ENCODE data around the gene C11orf24.

Gene C11orf24

DNA sequence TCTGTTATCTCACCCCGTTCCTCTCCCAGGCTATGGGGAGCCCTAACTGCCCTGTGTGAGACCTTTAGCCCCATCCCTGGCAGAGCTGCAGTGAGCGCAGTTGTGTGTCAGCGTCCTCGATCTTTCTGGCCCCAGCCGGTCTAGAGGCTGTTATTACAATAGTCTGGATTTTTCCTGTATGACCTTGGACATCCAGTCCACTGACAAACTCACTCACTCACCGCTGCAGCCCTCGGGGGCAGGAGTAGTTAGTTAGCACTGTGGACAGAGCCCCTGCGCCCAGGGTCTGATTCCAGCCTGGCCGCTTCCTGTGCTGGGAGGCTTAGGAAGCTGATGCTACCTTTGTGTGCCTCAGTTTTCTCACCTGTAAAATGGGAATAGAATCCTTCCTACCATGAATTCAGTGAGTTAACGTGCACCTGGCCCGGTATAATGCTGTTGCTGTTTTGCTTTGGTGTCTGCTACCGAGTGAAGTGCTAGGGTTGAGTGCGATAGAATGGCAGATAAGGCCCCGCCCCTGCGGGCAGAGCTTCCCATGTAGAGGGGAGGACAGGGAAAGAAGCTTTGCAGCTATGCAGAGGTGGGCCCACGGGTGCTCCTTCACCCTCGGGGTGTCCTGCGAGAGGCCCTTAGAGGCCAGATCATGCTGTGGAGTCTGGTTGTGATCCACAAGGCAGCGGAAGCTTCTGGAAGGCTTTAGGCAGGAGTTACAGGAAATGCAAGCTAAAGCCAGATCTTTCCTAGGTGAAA is 43.6 kb upstream of the C11orf24 start:
- Histone ChIP-seq H3K4me3 (ENCODE audit: low read depth, low read length) (no peak overlapping the region), H3K27ac (ENCODE audit: extremely low read depth, low read depth, low read length) (no peak overlapping the region), H3K9me3 (ENCODE audit: control insufficient read depth, insufficient read depth, low read depth, low read length) (no peaks in the 10 kb centered on the region), H3K4me1 (ENCODE audit: control insufficient read depth, insufficient read depth, low read length) (no peaks in the 10 kb centered on the region), H3K36me3 (ENCODE audit: control insufficient read depth in 2 of 2, insufficient read depth in 1 of 2, low read length in 2 of 2) (no peaks in the 10 kb centered on the region; a peak in 1 of 3 replicates)
- ChIA-PET CTCF (interaction anchor here (0.5 to 0.6 kb wide), 3 partner anchors 18 to 136 kb away, joined by 3 to 4 read pairs (median 3); no protein-coding TSS in a partner anchor), POLR2A (no interaction called here)
- TF ChIP-seq, protein P1, sequence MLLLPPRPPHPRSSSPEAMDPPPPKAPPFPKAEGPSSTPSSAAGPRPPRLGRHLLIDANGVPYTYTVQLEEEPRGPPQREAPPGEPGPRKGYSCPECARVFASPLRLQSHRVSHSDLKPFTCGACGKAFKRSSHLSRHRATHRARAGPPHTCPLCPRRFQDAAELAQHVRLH (tag by site-specific recombination; IDR thresholded peaks at IDR 0.05) = peak; percentile 57; the same call in 1 of the 2 replicates
- no peak for TF ChIP-seq ZNF391 (tag by site-specific recombination; IDR thresholded peaks at IDR 0.05; ENCODE audit: borderline replicate concordance, low read depth)
- no peak for TF ChIP-seq ZNF548 (tag by site-specific recombination; IDR thresholded peaks at IDR 0.05)
- no peak for TF ChIP-seq ZIC2 (tag by site-specific recombination; IDR thresholded peaks at IDR 0.05)
- TF ChIP-seq BCL11A (tag by site-specific recombination; IDR thresholded peaks at IDR 0.05; ENCODE audit: low read depth) = no peak
- no peak for TF ChIP-seq ZNF155 (tag by site-specific recombination; IDR thresholded peaks at IDR 0.05)
- TF ChIP-seq KLF1 (tag by site-specific recombination; IDR thresholded peaks at IDR 0.05) = no peak
- no peak for TF ChIP-seq ZNF140 (tag by site-specific recombination; IDR thresholded peaks at IDR 0.05)

DNA sequence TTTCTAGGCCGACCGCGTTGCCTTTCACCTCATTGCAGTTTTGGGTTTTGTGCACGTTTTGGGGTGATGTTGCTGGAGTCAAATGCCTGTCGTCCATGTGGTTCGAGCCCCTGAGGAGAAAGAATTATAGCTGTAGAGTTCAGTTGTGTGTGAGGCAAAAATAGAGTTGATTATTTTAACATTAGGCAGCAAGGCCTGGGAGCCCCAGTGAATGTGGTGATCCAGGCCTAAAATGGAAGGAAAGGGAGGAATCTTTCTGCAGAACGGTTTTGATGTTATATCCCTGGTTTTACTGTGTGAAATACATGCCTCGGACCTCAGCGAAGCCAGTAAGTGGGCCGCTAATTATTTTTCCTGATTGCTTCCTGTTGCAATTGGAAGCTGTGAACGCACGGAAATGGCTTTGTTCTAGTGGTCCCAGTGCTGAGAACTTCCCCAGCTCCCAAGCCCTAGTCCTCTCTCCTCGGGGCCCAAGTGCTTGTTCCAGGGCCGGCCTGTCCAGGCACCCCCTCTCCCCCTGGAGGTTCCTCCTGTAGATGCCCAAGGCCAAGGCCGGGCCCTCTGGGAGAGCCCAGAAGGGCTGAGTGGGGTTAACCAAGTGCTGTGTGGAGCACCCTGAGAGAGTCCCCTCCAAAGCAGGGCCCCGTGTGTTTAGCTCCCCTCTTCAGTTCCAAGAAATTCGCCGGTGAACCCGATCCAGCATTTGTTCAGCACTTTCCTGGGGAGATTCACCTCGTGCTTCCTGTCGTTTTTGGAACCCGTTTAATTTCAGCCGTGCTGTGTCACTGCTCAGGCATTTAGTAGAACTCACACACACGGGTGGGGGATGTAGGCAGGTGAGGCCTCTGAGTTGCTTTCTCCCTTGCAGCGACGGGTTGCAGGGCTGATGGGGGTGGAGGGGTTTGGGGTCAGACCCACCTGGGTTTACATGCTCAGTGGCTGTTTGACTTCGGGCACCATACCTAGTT is 42.7 kb upstream of the C11orf24 start:
- Histone ChIP-seq H3K9me3 (ENCODE audit: control insufficient read depth, insufficient read depth, low read depth, low read length) (no peaks in the 10 kb centered on the region), H3K27ac (ENCODE audit: extremely low read depth, low read depth, low read length) (no peak overlapping the region; the same call in 1 of the 2 replicates), H3K36me3 (ENCODE audit: control insufficient read depth in 2 of 2, insufficient read depth in 1 of 2, low read length in 2 of 2) (no peaks in the 10 kb centered on the region; a peak in 1 of 3 replicates), H3K4me1 (ENCODE audit: control insufficient read depth, insufficient read depth, low read length) (no peaks in the 10 kb centered on the region), H3K4me3 (ENCODE audit: low read depth, low read length) (peak overlapping the region; percentile 70)
- ChIA-PET POLR2A (no interaction called here), CTCF (interaction anchor here (0.5 to 1.1 kb wide), 5 partner anchors 15 to 1661 kb away, joined by 3 to 4 read pairs (median 3); no protein-coding TSS in a partner anchor)
- peak; percentile 25; the same call in 1 of the 2 replicates for TF ChIP-seq IKZF3 (tag by site-specific recombination; IDR thresholded peaks at IDR 0.05)
- 0 out of 2 replicates have a peak, but pooled peaks have one; percentile 52 for TF ChIP-seq PRDM1 (tag by site-specific recombination; IDR thresholded peaks at IDR 0.05)
- TF ChIP-seq, protein P2, sequence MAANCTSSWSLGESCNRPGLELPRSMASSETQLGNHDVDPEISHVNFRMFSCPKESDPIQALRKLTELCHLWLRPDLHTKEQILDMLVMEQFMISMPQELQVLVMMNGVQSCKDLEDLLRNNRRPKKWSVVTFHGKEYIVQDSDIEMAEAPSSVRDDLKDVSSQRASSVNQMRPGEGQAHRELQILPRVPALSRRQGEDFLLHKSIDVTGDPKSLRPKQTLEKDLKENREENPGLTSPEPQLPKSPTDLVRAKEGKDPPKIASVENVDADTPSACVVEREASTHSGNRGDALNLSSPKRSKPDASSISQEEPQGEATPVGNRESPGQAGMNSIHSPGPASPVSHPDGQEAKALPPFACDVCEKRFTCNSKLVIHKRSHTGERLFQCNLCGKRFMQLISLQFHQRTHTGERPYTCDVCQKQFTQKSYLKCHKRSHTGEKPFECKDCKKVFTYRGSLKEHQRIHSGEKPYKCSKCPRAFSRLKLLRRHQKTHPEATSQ (tag by site-specific recombination; IDR thresholded peaks at IDR 0.05) = no peak
- TF ChIP-seq ZBTB11 (tag by site-specific recombination; conservative IDR thresholded peaks at IDR 0.05; ENCODE audit: low read depth) = peak; percentile 40; the same call in 1 of the 2 replicates
- no peak for TF ChIP-seq ZNF10 (tag by site-specific recombination; IDR thresholded peaks at IDR 0.05)
- no peak for TF ChIP-seq ZNF184 (tag by site-specific recombination; IDR thresholded peaks at IDR 0.05)
- peak; percentile 98 for TF ChIP-seq ZBTB20 (tag by site-specific recombination; IDR thresholded peaks at IDR 0.05)
- TF ChIP-seq ZBTB8A (tag by site-specific recombination; IDR thresholded peaks at IDR 0.05) = peak; percentile 22; the same call in 1 of the 2 replicates
- TF ChIP-seq GLIS1 (tag by site-specific recombination; IDR thresholded peaks at IDR 0.05) = peak; percentile 19; the same call in 1 of the 2 replicates
- TF ChIP-seq ZNF544 (tag by site-specific recombination; IDR thresholded peaks at IDR 0.05) = no peak
- peak; percentile 28; the same call in 1 of the 2 replicates for TF ChIP-seq GLIS2 (tag by site-specific recombination; IDR thresholded peaks at IDR 0.05)
- TF ChIP-seq, protein P3, sequence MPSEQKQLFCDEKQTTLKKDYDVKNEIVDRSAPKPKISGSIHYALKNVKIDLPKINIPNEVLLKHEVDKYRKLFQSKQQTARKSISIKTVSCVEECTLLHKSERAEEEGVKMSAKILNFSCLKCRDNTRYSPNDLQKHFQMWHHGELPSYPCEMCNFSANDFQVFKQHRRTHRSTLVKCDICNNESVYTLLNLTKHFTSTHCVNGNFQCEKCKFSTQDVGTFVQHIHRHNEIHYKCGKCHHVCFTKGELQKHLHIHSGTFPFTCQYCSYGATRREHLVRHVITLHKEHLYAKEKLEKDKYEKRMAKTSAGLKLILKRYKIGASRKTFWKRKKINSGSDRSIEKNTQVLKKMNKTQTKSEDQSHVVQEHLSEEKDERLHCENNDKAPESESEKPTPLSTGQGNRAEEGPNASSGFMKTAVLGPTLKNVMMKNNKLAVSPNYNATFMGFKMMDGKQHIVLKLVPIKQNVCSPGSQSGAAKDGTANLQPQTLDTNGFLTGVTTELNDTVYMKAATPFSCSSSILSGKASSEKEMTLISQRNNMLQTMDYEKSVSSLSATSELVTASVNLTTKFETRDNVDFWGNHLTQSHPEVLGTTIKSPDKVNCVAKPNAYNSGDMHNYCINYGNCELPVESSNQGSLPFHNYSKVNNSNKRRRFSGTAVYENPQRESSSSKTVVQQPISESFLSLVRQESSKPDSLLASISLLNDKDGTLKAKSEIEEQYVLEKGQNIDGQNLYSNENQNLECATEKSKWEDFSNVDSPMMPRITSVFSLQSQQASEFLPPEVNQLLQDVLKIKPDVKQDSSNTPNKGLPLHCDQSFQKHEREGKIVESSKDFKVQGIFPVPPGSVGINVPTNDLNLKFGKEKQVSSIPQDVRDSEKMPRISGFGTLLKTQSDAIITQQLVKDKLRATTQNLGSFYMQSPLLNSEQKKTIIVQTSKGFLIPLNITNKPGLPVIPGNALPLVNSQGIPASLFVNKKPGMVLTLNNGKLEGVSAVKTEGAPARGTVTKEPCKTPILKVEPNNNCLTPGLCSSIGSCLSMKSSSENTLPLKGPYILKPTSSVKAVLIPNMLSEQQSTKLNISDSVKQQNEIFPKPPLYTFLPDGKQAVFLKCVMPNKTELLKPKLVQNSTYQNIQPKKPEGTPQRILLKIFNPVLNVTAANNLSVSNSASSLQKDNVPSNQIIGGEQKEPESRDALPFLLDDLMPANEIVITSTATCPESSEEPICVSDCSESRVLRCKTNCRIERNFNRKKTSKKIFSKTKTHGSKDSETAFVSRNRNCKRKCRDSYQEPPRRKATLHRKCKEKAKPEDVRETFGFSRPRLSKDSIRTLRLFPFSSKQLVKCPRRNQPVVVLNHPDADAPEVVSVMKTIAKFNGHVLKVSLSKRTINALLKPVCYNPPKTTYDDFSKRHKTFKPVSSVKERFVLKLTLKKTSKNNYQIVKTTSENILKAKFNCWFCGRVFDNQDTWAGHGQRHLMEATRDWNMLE (tag by site-specific recombination; conservative IDR thresholded peaks at IDR 0.05; ENCODE audit: low read depth) = no peak

Measured in HEK293 (cell line).